Activated CD4-positive, alpha-beta memory T cell treated with anti-CD3 and anti-CD28 coated beads, Interleukin-2, amount 10 ng/mL, durations not matched to agents 7 days and 5 days (primary cell): ENCODE results near the gene APOE. TPM values are rescaled to one million over a fixed set of nuclear protein-coding genes. Genes with fewer than 3 reads are reported as not detected.

Experiments
- CTCF ChIA-PET: fragments of 350-600 bp; sonication (Branson Sonifier 250); formaldehyde crosslinking; loops from one replicate; lab custom pipeline; 2021; ENCODE audit warnings: antibody characterized with exemption, inconsistent platforms; lab: Charles Lee
- POLR2A ChIA-PET: fragments of 350-600 bp; sonication (Branson Sonifier 250); formaldehyde crosslinking; loops from one replicate; lab custom pipeline; 2021; ENCODE audit warnings: antibody characterized with exemption; lab: Charles Lee
- DNase-seq: peaks from one replicate; pipeline ENCODE4 v3.0.0-alpha.2; 2020
- H3K27ac Mint-ChIP-seq: one replicate; pipeline ENCODE4 v1.8.0; 2021; ENCODE audit warnings: mild to moderate bottlenecking, mixed read lengths
- H3K27me3 Mint-ChIP-seq: one replicate; pipeline ENCODE4 v1.8.0; 2021; ENCODE audit warnings: mixed read lengths
- H3K36me3 Mint-ChIP-seq: one replicate; pipeline ENCODE4 v1.8.0; 2021; ENCODE audit warnings: low read depth, mixed read lengths
- H3K4me1 Mint-ChIP-seq: one replicate; pipeline ENCODE4 v1.8.0; 2021; ENCODE audit warnings: mixed read lengths
- H3K4me3 Mint-ChIP-seq: one replicate; pipeline ENCODE4 v1.8.0; 2021; ENCODE audit warnings: mild to moderate bottlenecking, mixed read lengths
- H3K9me3 Mint-ChIP-seq: one replicate; pipeline ENCODE4 v1.8.0; 2021; ENCODE audit warnings: mixed read lengths
- total RNA-seq, 2 experiments: library from RNA; stranded (reverse); gene quantifications; one replicate each; pipeline ENCODE4 v1.2.3, GENCODE V29; 2021

The APOE gene
- total RNA-seq, 2 experiments from 2014 or later = not detected

DNA sequence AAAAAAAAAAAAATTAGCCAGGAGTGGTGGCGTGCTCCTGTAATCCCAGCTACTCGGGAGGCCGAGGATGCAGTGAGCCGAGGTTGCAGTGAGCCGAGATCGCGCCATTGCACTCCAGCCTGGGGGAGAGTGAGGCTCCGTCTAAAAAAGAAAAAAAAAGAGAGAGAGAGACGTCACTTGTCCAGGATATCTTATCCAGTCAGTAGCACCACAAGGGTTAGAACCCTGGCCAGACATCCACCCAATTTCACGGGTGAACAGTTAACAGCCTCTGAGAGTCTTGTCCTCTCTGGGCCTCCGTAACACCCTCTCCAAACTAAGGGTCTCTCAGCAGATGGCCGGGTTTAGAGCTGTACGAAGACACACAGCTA, 48.7 kb downstream of the APOE start:
- H3K4me3 Mint-ChIP-seq = peak overlapping the region; percentile 96
- no peaks in the 10 kb centered on the region for H3K9me3 Mint-ChIP-seq
- DNase-seq = no peak
- no peaks in the 10 kb centered on the region for H3K27me3 Mint-ChIP-seq
- H3K27ac Mint-ChIP-seq = peak overlapping the region; percentile 91
- CTCF ChIA-PET = interaction anchor here (0.5 to 1.8 kb wide), 7 partner anchors 66 to 270 kb away, joined by 3 to 5 read pairs (median 4); partner anchors contain the start of genes BLOC1S3, CLASRP, NECTIN2 and TRAPPC6A
- POLR2A ChIA-PET = interaction anchor here (0.8 to 2.5 kb wide), 10 partner anchors 17 to 223 kb away, joined by 3 to 21 read pairs (median 3); partner anchors contain the start of genes CLASRP, GEMIN7, PPP1R37 and RELB
- H3K4me1 Mint-ChIP-seq = peaks cover 38% of the 10 kb centered on the region
- H3K36me3 Mint-ChIP-seq = peaks cover 5% of the 10 kb centered on the region

GRCh38 chr19:44954649-44955504, 49.3 kb downstream of the APOE start, which contains the start of gene CLPTM1:
Gene CLPTM1, plus strand, starts transcription at chr19:44955380. Its CDS starts 16 bp downstream, at chr19:44955396.
- CTCF ChIA-PET = interaction anchor here (0.5 to 1.8 kb wide), 8 partner anchors 66 to 269 kb away, joined by 3 to 5 read pairs (median 4); partner anchors contain the start of genes BLOC1S3, CLASRP, NECTIN2 and TRAPPC6A
- peak; percentile 96 for DNase-seq
- POLR2A ChIA-PET = interaction anchor here (0.8 to 2.5 kb wide), 14 partner anchors 12 to 223 kb away, joined by 3 to 21 read pairs (median 3); partner anchors contain the start of genes GEMIN7, PPP1R37, RELB and TOMM40
- Mint-ChIP-seq H3K9me3 (no peaks in the 10 kb centered on the region), H3K4me3 (peak within 1 kb of the TSS; percentile 96), H3K27ac (peak within 1 kb of the TSS; percentile 91), H3K27me3 (no peaks in the 10 kb centered on the region), H3K4me1 (peaks cover 42% of the 10 kb centered on the region), H3K36me3 (peaks cover 5% of the 10 kb centered on the region)

GRCh38 chr19:44955505-44956439, 50.2 kb downstream of the APOE start:
- Mint-ChIP-seq H3K9me3 (no peaks in the 10 kb centered on the region), H3K27ac (peak overlapping the region; percentile 78), H3K4me3 (peak overlapping the region; percentile 96), H3K36me3 (peaks cover 11% of the 10 kb centered on the region), H3K4me1 (peaks cover 46% of the 10 kb centered on the region), H3K27me3 (no peaks in the 10 kb centered on the region)
- no peak for DNase-seq
- CTCF ChIA-PET = interaction anchor here (1.0 to 1.8 kb wide), 4 partner anchors 83 to 222 kb away, joined by 3 to 5 read pairs (median 4); partner anchors contain the start of genes BLOC1S3, CLASRP, NECTIN2 and TRAPPC6A
- POLR2A ChIA-PET = interaction anchor here (0.9 to 2.5 kb wide), 9 partner anchors 11 to 416 kb away, joined by 3 to 21 read pairs (median 4); partner anchors contain the start of genes GEMIN7, PPP1R37, RELB and TOMM40

- DNase-seq = no peak
- H3K4me3 Mint-ChIP-seq = no peak overlapping the region
- no peaks in the 10 kb centered on the region for H3K9me3 Mint-ChIP-seq
- peaks cover 18% of the 10 kb centered on the region for H3K36me3 Mint-ChIP-seq
- ChIA-PET CTCF (interaction anchor here (1.1 kb wide), 1 partner anchor 9 kb away, joined by 3 read pairs; no protein-coding TSS in a partner anchor), POLR2A (interaction anchor here (2.1 kb wide), 1 partner anchor 102 kb away, joined by 4 read pairs; no protein-coding TSS in a partner anchor)
- peaks cover 44% of the 10 kb centered on the region for H3K4me1 Mint-ChIP-seq
- H3K27me3 Mint-ChIP-seq = no peaks in the 10 kb centered on the region
- no peak overlapping the region for H3K27ac Mint-ChIP-seq
Measured at GRCh38 chr19:44957526-44957925, 51.9 kb downstream of the APOE start.

DNA sequence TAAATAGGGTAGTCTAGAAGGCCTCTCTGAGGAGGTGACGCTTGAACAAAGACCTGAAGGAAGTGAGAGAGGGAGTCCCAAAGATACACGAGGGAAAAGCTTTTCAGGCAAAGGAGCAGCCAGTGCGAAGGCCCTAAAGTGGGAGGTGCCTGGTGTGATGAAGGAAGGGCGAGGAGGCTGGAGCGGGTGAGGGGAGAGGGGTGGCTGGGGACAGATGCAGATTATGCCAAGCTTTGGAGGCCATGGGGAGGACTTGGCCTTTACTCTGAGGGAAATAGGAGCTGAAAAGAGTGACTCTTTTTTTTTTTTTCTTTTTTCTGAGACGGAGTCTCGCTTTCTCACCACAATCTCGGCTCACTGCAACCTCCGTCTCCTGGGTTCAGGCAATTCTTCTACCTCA, 52.5 kb downstream of the APOE start:
- no peak overlapping the region for H3K4me3 Mint-ChIP-seq
- no peaks in the 10 kb centered on the region for H3K9me3 Mint-ChIP-seq
- no peaks in the 10 kb centered on the region for H3K27me3 Mint-ChIP-seq
- peaks cover 20% of the 10 kb centered on the region for H3K36me3 Mint-ChIP-seq
- ChIA-PET CTCF (interaction anchor here (1.1 kb wide), 1 partner anchor 10 kb away, joined by 3 read pairs; no protein-coding TSS in a partner anchor), POLR2A (interaction anchor here (1.0 kb wide), 1 partner anchor 68 kb away, joined by 3 read pairs; no protein-coding TSS in a partner anchor)
- H3K4me1 Mint-ChIP-seq = peaks cover 44% of the 10 kb centered on the region
- no peak overlapping the region for H3K27ac Mint-ChIP-seq
- DNase-seq = no peak

Other genes with a start within 250 kb of the APOE start
- gene CEACAM19, start 234.3 kb upstream of the APOE start, total RNA-seq = under 1 TPM in 1 of 2 experiments, not detected in 1; 0.30 TPM
- not detected for gene CEACAM16, start 206.6 kb upstream of the APOE start, total RNA-seq
- gene BCL3, start 157.1 kb upstream of the APOE start, total RNA-seq = 10 to 100 TPM; 63.4 to 66.6 TPM
- not detected for gene CBLC, start 127.9 kb upstream of the APOE start, total RNA-seq
- not detected for gene BCAM, start 96.7 kb upstream of the APOE start, total RNA-seq
- gene NECTIN2, start 59.5 kb upstream of the APOE start, total RNA-seq = under 1 TPM; 0.25 to 0.38 TPM
- 10 to 100 TPM; 46.6 to 47.4 TPM for gene TOMM40, start 14.5 kb upstream of the APOE start, total RNA-seq
- 1 to 10 TPM in 1 of 2 experiments, under 1 TPM in 1; 0.78 to 2.3 TPM for gene APOC1, start 8.8 kb downstream of the APOE start, total RNA-seq
- not detected for gene APOC4, start 36.4 kb downstream of the APOE start, total RNA-seq
- not detected for gene APOC2, start 40.3 kb downstream of the APOE start, total RNA-seq
- 10 to 100 TPM; 66.9 to 68.6 TPM for gene CLPTM1, start 49.6 kb downstream of the APOE start, total RNA-seq
- 10 to 100 TPM; 32.6 to 33.5 TPM for gene RELB, start 95.7 kb downstream of the APOE start, total RNA-seq
- gene CLASRP, start 133.2 kb downstream of the APOE start, total RNA-seq = 10 to 100 TPM; 84.3 to 88.0 TPM
- 1 to 10 TPM; 5.4 to 5.9 TPM for gene ZNF296, start 170.7 kb downstream of the APOE start, total RNA-seq
- gene GEMIN7, start 173.5 kb downstream of the APOE start, total RNA-seq = 10 to 100 TPM; 31.7 to 35.5 TPM
- gene PPP1R37, start 187.4 kb downstream of the APOE start, total RNA-seq = 10 to 100 TPM; 16.3 to 16.4 TPM